ENCODE data around the gene MYZAP. TPM values are rescaled to one million over a fixed set of nuclear protein-coding genes. Genes with fewer than 3 reads are reported as not detected.

MYZAP gene
- total and polyA plus RNA-seq, 11 donors = 280 to 1,065 (median 610) TPM

GRCh38 chr15:57703387-57703786, 111.7 kb downstream of the MYZAP start:
- H3K9me3 ChIP-seq = no peaks in the 10 kb centered on the region
- no peak for ATAC-seq
- intact Hi-C loops (cut with DNase I) = loop anchor here in 2 of 10 donors (10.0 kb wide), 2 partner anchors 139 to 149 kb away; no protein-coding TSS in a partner anchor
- WGBS, 4 donors = 33 to 46% (median 39%) methylated on average over 2 of the region's 2 CpGs
- peaks cover 0 to 3% (median 0%) of the 10 kb centered on the region in 9 donors for H3K36me3 ChIP-seq
- no peaks in the 10 kb centered on the region for H3K27me3 ChIP-seq
- no peak for DNase-seq
- no peak overlapping the region for H3K4me3 ChIP-seq
- peaks cover 0 to 16% (median 8%) of the 10 kb centered on the region in 12 donors for H3K4me1 ChIP-seq
- no peak for TF ChIP-seq POLR2A (IDR thresholded peaks at IDR 0.05)
- TF ChIP-seq CTCF (IDR thresholded peaks at IDR 0.05) = no peak
- no peak overlapping the region for H3K27ac ChIP-seq

- H3K27ac ChIP-seq = peak overlapping the region in 1 of 12 donors; percentile 5
- no peak overlapping the region for H3K4me3 ChIP-seq
- no peaks in the 10 kb centered on the region for H3K9me3 ChIP-seq
- TF ChIP-seq POLR2A (IDR thresholded peaks at IDR 0.05) (no peak), CTCF (IDR thresholded peaks at IDR 0.05) (no peak)
- no peak for ATAC-seq
- 38 to 60% (median 50%) methylated on average over 3 of the region's 3 CpGs for WGBS, 4 donors
- peaks cover 0 to 9% (median 5%) of the 10 kb centered on the region in 9 donors for H3K36me3 ChIP-seq
- H3K27me3 ChIP-seq = no peaks in the 10 kb centered on the region
- no peak for DNase-seq
- intact Hi-C loops (cut with DNase I) = loop anchor here in 2 of 10 donors (10.0 kb wide), 2 partner anchors 140 to 150 kb away; no protein-coding TSS in a partner anchor
- H3K4me1 ChIP-seq = peaks cover 0 to 27% (median 18%) of the 10 kb centered on the region in 12 donors
These were observed 112.7 kb downstream of the MYZAP start for GRCh38 chr15:57704441-57704840.

- Histone ChIP-seq H3K36me3 (peaks cover 0 to 24% (median 20%) of the 10 kb centered on the region in 9 donors), H3K9me3 (no peaks in the 10 kb centered on the region), H3K4me3 (peak overlapping the region; percentile 70 to 99 (median 88)), H3K27ac (peak overlapping the region; percentile 91 to 99 (median 98)), H3K4me1 (peaks cover 4 to 40% (median 30%) of the 10 kb centered on the region in 12 donors), H3K27me3 (no peaks in the 10 kb centered on the region)
- ATAC-seq (peak in 3 of 4 donors; percentile 3 to 12 (median 9)), DNase-seq (no peak)
- WGBS, 4 donors = 77 to 82% (median 80%) methylated on average over 12 of the region's 12 CpGs
- intact Hi-C loops (cut with DNase I) = loop anchor here in 6 of 10 donors (2.0 to 10.0 kb wide), 5 partner anchors 141 to 151 kb away; no protein-coding TSS in a partner anchor
- TF ChIP-seq POLR2A (IDR thresholded peaks at IDR 0.05) = no peak
These were observed 114.2 kb downstream of the MYZAP start for GRCh38 chr15:57705746-57706404.

GRCh38 chr15:57706405-57707209, 114.9 kb downstream of the MYZAP start, which contains the start of gene POLR2M:
TSS of gene POLR2M (plus strand) at chr15:57706714. CDS start at chr15:57706843, 129 bp downstream.
- H3K4me3 ChIP-seq = peak within 1 kb of the TSS; percentile 70 to 99 (median 88)
- ATAC-seq (peak; percentile 89 to 94 (median 94)), DNase-seq (peak; percentile 95 to 97 (median 97))
- no peaks in the 10 kb centered on the region for H3K9me3 ChIP-seq
- peaks cover 0 to 31% (median 27%) of the 10 kb centered on the region in 9 donors for H3K36me3 ChIP-seq
- TF ChIP-seq POLR2A (IDR thresholded peaks at IDR 0.05) (peak in 1 of 2 donors; percentile 65), CTCF (IDR thresholded peaks at IDR 0.05) (no peak)
- intact Hi-C loops (cut with DNase I) = loop anchor here in 6 of 10 donors (2.0 to 10.0 kb wide), 5 partner anchors 142 to 152 kb away; no protein-coding TSS in a partner anchor
- H3K27me3 ChIP-seq = no peaks in the 10 kb centered on the region
- H3K4me1 ChIP-seq = peaks cover 4 to 43% (median 31%) of the 10 kb centered on the region in 12 donors
- WGBS, 4 donors = 1 to 3% (median 1%) methylated on average over 34 to 70 of the region's 70 CpGs
- H3K27ac ChIP-seq = peak within 1 kb of the TSS; percentile 91 to 99 (median 98)

Measured in heart left ventricle (tissue), 16 donors.